ENCODE measurements around the gene SPACA5.
A peak's percentile ranks its signal among the peaks of the same experiment; 100 is the strongest.
"Not testable (repeated sequence)": the region's sequence is repeated elsewhere in the genome, so short reads cannot be mapped to it uniquely, and the experiment has no call there.

Gene SPACA5

GRCh38 chrX:48006688-48007087, at the start of gene SPACA5:
Gene SPACA5, plus strand, starts transcription at chrX:48006988. Its CDS starts 815 bp downstream, at chrX:48007803.
- DNase-seq (ENCODE audit: low read depth, low spot score); H3K27ac ChIP-seq: not testable (repeated sequence)

- not testable (repeated sequence) for H3K27ac ChIP-seq; DNase-seq (ENCODE audit: low read depth, low spot score)
Measured at GRCh38 chrX:47958206-47958605, 48.6 kb upstream of the SPACA5 start.

GRCh38 chrX:47958761-47959342, 47.9 kb upstream of the SPACA5 start:
- H3K27ac ChIP-seq, result no peak overlapping the region
- no peak for DNase-seq (ENCODE audit: low read depth, low spot score)

DNA sequence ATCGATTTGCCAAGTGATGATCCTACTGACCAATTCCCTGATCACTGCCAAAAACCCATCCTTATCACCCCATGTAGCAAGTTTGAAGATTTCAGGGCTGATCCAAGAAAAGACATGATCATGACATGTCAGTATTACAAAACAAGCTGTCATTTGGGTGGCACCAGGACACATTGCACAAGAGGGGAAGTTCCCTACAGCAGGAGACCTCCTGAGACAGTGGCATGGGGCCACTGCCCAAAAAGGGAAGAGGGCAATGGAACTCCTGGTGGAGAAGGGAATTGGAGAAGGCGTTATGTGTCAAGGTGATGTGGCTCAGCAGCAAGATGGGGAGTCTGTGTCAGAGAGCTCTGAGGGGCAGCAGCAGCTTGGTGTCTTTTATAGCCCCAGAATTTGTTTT, 46.4 kb upstream of the SPACA5 start:
- no peak overlapping the region for H3K27ac ChIP-seq
- no peak for DNase-seq (ENCODE audit: low read depth, low spot score)

DNA sequence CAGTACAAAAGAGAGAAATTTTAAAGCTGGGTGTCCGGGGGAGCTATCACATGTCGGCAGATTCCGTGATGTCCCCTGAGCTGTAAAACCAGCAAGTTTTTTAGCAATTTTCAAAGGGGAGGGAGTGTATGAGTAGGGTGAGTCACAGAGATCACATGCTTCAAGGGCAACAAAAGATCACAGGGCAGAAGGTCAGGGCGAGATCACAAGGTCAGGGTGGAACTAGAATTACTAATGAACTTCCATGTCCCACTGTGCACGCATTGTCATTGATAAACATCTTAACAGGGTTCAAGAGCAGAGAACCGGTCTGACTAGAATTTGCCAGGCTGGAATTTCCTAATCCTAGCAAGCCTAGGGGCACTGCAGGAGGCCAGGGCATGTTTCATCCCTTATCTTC, 45.0 kb upstream of the SPACA5 start:
- not testable (repeated sequence) for DNase-seq (ENCODE audit: low read depth, low spot score); H3K27ac ChIP-seq

DNA sequence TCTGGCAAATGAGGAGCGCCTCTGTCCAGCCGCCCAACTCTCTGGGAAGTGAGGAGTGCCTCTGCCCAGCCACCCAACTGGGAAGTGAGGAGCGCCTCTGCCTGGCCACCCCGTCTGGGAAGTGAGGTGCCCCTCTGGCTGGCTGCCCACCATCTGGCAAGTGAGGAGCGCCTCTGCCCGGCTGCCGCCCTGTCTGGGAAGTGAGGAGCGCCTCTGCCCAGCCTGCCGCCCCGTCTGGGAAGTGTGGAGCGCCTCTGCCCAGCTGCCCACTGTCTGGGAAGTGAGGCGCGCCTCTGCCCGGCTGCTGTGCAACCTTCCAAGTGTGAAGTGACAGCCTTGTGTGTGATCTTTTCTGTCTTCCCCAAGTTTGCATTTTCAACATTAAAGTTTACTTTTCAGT, 41.3 kb upstream of the SPACA5 start:
- not testable (repeated sequence) for H3K27ac ChIP-seq; DNase-seq (ENCODE audit: low read depth, low spot score)

GRCh38 chrX:47973235-47973634, 33.6 kb upstream of the SPACA5 start:
- DNase-seq (ENCODE audit: low read depth, low spot score), result no peak
- H3K27ac ChIP-seq, result no peak overlapping the region

- H3K27ac ChIP-seq, result no peak overlapping the region
- DNase-seq (ENCODE audit: low read depth, low spot score), result no peak
Measured at GRCh38 chrX:47976254-47977151, 30.3 kb upstream of the SPACA5 start.

DNA sequence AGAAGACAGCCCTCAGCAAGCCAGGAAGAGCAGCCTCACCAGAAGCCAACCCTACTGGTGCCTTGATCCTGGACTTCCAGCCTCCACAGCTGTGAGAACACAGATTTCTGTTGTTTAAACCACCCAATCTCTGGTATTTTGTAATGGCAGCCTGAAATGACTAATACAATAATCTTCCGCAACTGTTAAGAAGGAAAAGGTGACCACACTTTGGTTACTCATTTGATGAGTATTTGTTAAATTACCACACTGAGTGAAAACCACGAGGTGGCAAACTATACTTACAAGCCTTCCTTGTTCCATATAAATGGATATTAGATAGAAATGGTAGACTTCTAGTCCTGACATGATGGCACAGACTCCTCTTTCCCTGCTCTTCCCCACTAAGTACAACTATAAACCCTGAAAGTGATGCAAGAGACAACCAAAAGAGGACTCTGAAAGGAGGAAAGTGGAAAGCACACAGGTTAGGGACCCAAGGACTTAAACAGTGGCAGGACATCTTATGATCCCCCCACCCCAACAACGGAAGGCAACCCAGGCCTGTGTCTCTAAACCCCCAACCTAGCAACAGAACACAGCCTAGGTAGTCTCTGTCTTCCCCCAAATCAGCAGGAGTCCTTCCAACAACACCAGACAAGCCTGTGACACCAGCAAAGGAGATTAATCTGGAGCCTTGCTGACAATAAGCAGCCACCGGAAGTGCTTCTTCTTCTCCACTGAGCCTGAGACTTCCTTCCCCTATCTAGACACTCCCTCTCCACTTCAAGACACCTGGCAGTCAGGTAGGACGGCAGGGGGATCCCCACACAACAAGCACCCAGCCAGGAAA, 15.3 kb upstream of the SPACA5 start:
- DNase-seq (ENCODE audit: low read depth, low spot score), result peak; percentile 39
- peak overlapping the region; percentile 68 for H3K27ac ChIP-seq

DNA sequence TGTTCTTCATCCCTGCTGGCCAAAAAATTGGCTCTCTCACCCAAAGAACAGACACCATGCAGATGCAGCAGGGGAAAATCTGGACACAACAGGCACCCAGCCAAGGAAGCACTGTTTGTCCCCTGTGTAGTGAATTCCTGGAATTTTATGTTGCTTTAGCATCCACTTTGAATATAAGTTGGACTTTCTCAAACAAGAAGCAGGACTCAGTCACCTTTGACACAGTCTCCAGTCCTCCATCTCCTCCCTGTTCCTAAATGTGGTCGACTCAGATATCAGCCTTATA, 14.8 kb upstream of the SPACA5 start:
- DNase-seq (ENCODE audit: low read depth, low spot score), result no peak
- H3K27ac ChIP-seq, result peak overlapping the region; percentile 68

DNA sequence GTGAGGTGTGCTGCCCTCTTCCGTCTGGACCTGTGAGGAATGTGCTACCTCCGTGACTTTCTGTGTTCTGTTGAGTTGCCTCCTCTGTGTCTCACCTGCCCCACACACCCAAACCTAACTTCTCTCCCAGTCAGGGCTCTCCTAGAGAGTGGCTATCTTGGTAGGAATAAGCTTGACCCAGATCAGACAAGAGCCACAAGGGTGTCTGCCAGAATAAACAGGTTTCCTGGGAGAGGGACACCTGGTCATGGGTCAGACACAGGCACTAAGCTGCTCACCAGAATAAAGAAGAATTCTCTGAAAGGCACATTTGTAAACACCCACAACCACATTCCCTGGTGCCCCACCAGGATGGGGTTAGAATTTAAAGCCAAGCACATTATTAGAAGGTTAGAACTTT, 14.1 kb upstream of the SPACA5 start:
- DNase-seq (ENCODE audit: low read depth, low spot score), result no peak
- H3K27ac ChIP-seq, result no peak overlapping the region

DNA sequence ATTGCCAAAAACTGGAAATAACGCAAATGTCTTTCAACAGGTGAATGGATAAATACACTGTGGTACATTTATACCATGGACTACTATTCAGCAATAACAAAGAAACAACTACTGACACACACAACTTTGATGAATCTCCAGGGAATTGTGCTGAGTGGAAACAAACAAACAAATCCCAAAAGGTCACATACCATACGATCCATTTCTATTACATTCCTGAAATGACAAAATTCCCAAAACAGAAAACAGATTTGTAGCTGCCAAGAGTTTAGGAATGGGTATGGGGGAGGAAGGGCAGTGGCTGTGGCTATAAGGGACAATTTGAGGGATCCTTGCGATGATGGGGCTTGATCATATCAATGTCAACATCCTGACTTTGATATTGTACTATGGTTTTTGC, 5.5 kb upstream of the SPACA5 start:
- no peak for DNase-seq (ENCODE audit: low read depth, low spot score)
- no peak overlapping the region for H3K27ac ChIP-seq

- H3K27ac ChIP-seq, result peak overlapping the region; percentile 18
- DNase-seq (ENCODE audit: low read depth, low spot score), result no peak
Measured at GRCh38 chrX:48002319-48002718, 4.5 kb upstream of the SPACA5 start.

- peak overlapping the region; percentile 18 for H3K27ac ChIP-seq
- no peak for DNase-seq (ENCODE audit: low read depth, low spot score)
Measured at GRCh38 chrX:48002929-48003328, 3.9 kb upstream of the SPACA5 start.

GRCh38 chrX:48003367-48003757, 3.4 kb upstream of the SPACA5 start:
- H3K27ac ChIP-seq, result peak overlapping the region; percentile 18
- DNase-seq (ENCODE audit: low read depth, low spot score), result no peak

DNA sequence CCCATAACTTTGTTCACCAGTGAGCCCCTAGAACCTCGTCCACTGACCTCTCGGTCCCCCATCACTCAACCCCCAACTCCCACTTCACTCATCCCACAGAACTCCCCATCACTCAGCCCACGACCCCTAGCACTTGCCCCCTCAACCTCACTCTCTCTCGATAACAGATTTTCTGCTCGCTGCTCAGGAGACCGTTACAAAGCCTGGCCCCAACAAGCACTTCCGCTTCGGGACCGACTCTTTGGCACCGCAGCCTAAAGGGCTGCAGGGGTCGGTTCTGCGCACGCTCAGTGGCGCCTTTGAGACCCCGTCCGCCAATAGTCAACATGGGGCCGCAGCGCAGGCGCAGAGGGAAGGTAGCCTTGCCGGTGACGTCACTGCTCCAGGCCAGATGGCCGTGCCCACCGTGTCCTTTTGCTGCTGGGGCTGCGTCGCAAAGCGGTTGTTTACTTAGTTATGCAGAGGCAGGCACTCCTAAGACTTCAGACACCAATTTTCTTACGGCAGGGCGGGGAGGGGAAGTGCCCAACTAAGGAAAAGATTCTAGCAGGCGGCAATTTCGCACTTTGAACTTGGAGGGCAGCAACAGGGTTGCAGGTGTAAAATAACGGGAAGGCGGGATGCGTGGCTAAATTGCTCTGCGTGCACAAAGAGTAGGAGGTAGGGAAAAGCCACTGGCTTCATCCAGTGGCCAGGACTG, 2.9 kb upstream of the SPACA5 start, which contains the start of gene ZNF182:
Gene ZNF182, minus strand, starts transcription at position 232 of the 700 bp plus-strand sequence. CDS start 1,380 bp downstream, outside the sequence.
- DNase-seq (ENCODE audit: low read depth, low spot score), result no peak
- H3K27ac ChIP-seq, result peak within 1 kb of the TSS; percentile 18

DNA sequence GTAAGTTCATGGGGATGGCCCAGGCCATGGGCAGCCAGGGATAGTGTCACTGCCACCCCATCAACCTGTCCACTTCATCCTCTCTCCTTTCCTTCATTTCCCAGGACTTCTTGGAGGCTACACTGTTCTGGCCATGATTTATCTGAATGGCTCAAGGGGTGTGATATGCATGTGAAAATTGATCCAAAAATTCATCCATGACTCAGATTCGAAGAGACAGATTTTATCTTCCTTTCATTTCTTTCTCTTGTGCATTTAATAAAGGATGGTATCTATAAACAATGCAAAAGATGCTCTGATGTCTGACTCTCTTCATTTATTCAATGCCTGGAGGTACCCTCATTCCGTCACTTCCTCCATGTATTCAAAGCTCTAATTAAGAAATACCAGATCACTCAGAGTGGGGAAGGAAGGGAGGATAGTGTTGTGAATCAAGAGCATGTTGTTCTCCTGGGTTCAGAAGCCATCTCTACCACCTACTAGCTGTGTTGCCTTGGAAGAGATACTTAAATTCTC, 2.7 kb downstream of the SPACA5 start:
- not testable (repeated sequence) for H3K27ac ChIP-seq; DNase-seq (ENCODE audit: low read depth, low spot score)

GRCh38 chrX:48016583-48017310, 10.0 kb downstream of the SPACA5 start:
- not testable (repeated sequence) for H3K27ac ChIP-seq; DNase-seq (ENCODE audit: low read depth, low spot score)

- DNase-seq (ENCODE audit: low read depth, low spot score); H3K27ac ChIP-seq: not testable (repeated sequence)
Measured at GRCh38 chrX:48019892-48020291, 13.1 kb downstream of the SPACA5 start.

Data from epithelial cell of prostate (primary cell).